A673 (cell line): ENCODE data around the gene GAGE12J.
"Not testable (repeated sequence)": the region's sequence is repeated elsewhere in the genome, so short reads cannot be mapped to it uniquely, and the experiment has no call there.

Experiments used
- EZH2 ChIP-seq: fragments of 200-600 bp; sonication (generic); IDR thresholded peaks from 2 replicates; pipeline ENCODE4 v1.6.1; 2017; ENCODE audit warnings: borderline replicate concordance, low read depth, mild to moderate bottlenecking, mixed read lengths, antibody characterized with exemption, low read length; ENCODE audit not compliant: poor library complexity, severe bottlenecking
- TF ChIP-seq, protein P1 (sequence below): fragments of 300-800, 200-600 bp; sonication (generic); conservative IDR thresholded peaks from 2 replicates; pipeline ENCODE4 v1.5.1; 2017; ENCODE audit warnings: low read depth, mild to moderate bottlenecking, antibody characterized with exemption, low read length, moderate library complexity, mixed read lengths

DNA sequence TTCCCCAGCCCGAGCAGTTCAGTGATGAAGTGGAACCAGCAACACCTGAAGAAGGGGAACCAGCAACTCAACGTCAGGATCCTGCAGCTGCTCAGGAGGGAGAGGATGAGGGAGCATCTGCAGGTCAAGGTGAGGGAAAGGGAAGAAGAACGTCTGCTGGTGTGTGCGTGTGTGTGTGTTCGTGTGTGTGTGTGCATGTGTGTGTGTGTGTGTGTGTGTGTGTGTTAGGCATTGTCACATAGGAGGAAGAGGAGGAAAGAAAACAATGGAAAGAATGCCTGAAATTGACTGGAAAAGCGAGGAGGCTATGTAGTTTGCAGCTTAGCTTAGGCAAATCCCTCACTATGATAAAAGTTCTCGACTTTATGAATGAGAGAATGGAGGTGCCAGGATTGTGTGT is 1.9 kb downstream of the GAGE12J start:
- TF ChIP-seq, protein P1, sequence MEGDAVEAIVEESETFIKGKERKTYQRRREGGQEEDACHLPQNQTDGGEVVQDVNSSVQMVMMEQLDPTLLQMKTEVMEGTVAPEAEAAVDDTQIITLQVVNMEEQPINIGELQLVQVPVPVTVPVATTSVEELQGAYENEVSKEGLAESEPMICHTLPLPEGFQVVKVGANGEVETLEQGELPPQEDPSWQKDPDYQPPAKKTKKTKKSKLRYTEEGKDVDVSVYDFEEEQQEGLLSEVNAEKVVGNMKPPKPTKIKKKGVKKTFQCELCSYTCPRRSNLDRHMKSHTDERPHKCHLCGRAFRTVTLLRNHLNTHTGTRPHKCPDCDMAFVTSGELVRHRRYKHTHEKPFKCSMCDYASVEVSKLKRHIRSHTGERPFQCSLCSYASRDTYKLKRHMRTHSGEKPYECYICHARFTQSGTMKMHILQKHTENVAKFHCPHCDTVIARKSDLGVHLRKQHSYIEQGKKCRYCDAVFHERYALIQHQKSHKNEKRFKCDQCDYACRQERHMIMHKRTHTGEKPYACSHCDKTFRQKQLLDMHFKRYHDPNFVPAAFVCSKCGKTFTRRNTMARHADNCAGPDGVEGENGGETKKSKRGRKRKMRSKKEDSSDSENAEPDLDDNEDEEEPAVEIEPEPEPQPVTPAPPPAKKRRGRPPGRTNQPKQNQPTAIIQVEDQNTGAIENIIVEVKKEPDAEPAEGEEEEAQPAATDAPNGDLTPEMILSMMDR, result not testable (repeated sequence)
- not testable (repeated sequence) for TF ChIP-seq EZH2
